HepG2 (cell line): ENCODE measurements around the gene CASKIN2. TPM values are rescaled to one million over a fixed set of nuclear protein-coding genes. Genes with fewer than 3 reads are reported as not detected.
A peak's percentile ranks its signal among the peaks of the same experiment; 100 is the strongest.

Source experiments
- DMAP1 ChIP-seq: IDR thresholded peaks from 2 replicates; pipeline ENCODE4 v1.6.1; 2016
- GABPB1 ChIP-seq: IDR thresholded peaks from 2 replicates; pipeline ENCODE4 v1.6.1; 2016; ENCODE audit warnings: mild to moderate bottlenecking, missing genetic modification reagents, moderate library complexity, missing compliant biosample characterization
- HCFC1 ChIP-seq: fragments of 150-350 bp; IDR thresholded peaks from 2 replicates; pipeline ENCODE4 v1.6.1; 2014; ENCODE audit warnings: low read depth, low read length
- HNF1B ChIP-seq: sonication (generic); formaldehyde crosslinking; IDR thresholded peaks from 2 replicates; pipeline ENCODE4 v1.5.1; 2020; ENCODE audit warnings: mild to moderate bottlenecking, moderate library complexity, missing genetic modification reagents
- KIAA2018 ChIP-seq: sonication (generic); formaldehyde crosslinking; IDR thresholded peaks from 2 replicates; pipeline ENCODE4 v1.5.0; 2020; ENCODE audit warnings: mild to moderate bottlenecking, missing genetic modification reagents, borderline replicate concordance
- MTA1 ChIP-seq: sonication (generic); formaldehyde crosslinking; IDR thresholded peaks from 2 replicates; pipeline ENCODE4 v1.4.0; 2020; ENCODE audit warnings: missing genetic modification reagents, mild to moderate bottlenecking, borderline replicate concordance
- NCOR1 ChIP-seq: fragments of 200-600 bp; sonication (generic); IDR thresholded peaks from 2 replicates; pipeline ENCODE4 v1.7.0; 2017; ENCODE audit warnings: antibody characterized with exemption, low read length, borderline replicate concordance
- NFIC ChIP-seq: IDR thresholded peaks from 2 replicates; pipeline ENCODE4 v1.6.1; 2012; ENCODE audit warnings: mild to moderate bottlenecking, low read length, inconsistent platforms
- PAF1 ChIP-seq: IDR thresholded peaks from 2 replicates; pipeline ENCODE4 v1.6.1; 2016; ENCODE audit warnings: missing genetic modification reagents, missing compliant biosample characterization
- RAD21 ChIP-seq: fragments of 450-650 bp; formaldehyde crosslinking; IDR thresholded peaks from 2 replicates; pipeline ENCODE4 v1.5.0; 2020; ENCODE audit warnings: mild to moderate bottlenecking
- TCF7 ChIP-seq: sonication (generic); IDR thresholded peaks from 2 replicates; pipeline ENCODE4 v1.6.1; 2016; ENCODE audit warnings: antibody characterized with exemption, low read depth
- ZBTB4 ChIP-seq: sonication (generic); formaldehyde crosslinking; IDR thresholded peaks from 2 replicates; pipeline ENCODE4 v1.4.0; 2020; ENCODE audit warnings: missing genetic modification reagents, mild to moderate bottlenecking, borderline replicate concordance
- ZNF138 ChIP-seq: sonication (generic); formaldehyde crosslinking; IDR thresholded peaks from 2 replicates; pipeline ENCODE4 v1.5.0; 2020; ENCODE audit warnings: mild to moderate bottlenecking, low read depth, missing genetic modification reagents
- ZNF781 ChIP-seq: sonication (generic); formaldehyde crosslinking; IDR thresholded peaks from 2 replicates; pipeline ENCODE4 v1.5.1; 2020; ENCODE audit warnings: borderline replicate concordance, mild to moderate bottlenecking, missing genetic modification reagents; ENCODE audit errors: not compliant biosample characterization
- polyA plus RNA-seq, 8 experiments: library from polyadenylated mRNA; depleted of rRNA in 3 of 8; stranded (reverse) in 7 of 8; unstranded in 1 of 8; fragments of >200 nt; fragmentation: Illumina TruSeq in 4 of 8; extraction: Trizol in 4 of 8; gene quantifications; 2 replicates each; pipeline versions ENCODE4 v1.2.1 to v1.2.3, GENCODE V29; 2011 to 2016; ENCODE audit warnings: low read depth in 4 of 8, missing spikeins in 1 of 8, mixed read lengths in 1 of 8; ENCODE audit not compliant: insufficient read depth in 1 of 8
- total RNA-seq, 5 experiments: library from RNA; depleted of rRNA; stranded (reverse); fragments of >200 nt; fragmentation: Illumina TruSeq; extraction: Trizol; gene quantifications; 2 replicates each; pipeline ENCODE4 v1.2.3, GENCODE V29; 2016; ENCODE audit warnings: low read depth in 1 of 5

Gene CASKIN2
- total and polyA plus RNA-seq, 2 of the 13 experiments (the other 11 are each of a cell fraction or from before 2014, with no cell fraction given) = 5.2 to 7.8 TPM

- 0 out of 2 replicates have a peak, but pooled peaks have one; percentile 3 for TF ChIP-seq ZBTB4
- TF ChIP-seq GABPB1 (CRISPR knock-in tag) = no peak
- no peak for TF ChIP-seq PAF1
- TF ChIP-seq RAD21 (CRISPR knock-in tag) = peak; percentile 5; the same call in 1 of the 2 replicates
- 0 out of 2 replicates have a peak, but pooled peaks have one; percentile 14 for TF ChIP-seq DMAP1 (CRISPR knock-in tag)
- TF ChIP-seq NCOR1 = no peak
- no peak for TF ChIP-seq NFIC
- peak; percentile 72 for TF ChIP-seq ZNF781 (CRISPR knock-in tag)
- TF ChIP-seq KIAA2018 (CRISPR knock-in tag) = no peak
- no peak for TF ChIP-seq ZNF138 (CRISPR knock-in tag)
- no peak for TF ChIP-seq HCFC1
- no peak for TF ChIP-seq TCF7
- peak; percentile 6; the same call in 1 of the 2 replicates for TF ChIP-seq HNF1B
- no peak; the same call in 1 of the 2 replicates for TF ChIP-seq MTA1 (CRISPR knock-in tag)
Measured at GRCh38 chr17:75526555-75527270, 11.4 kb upstream of the CASKIN2 start (continued).
